Adrenal gland (tissue), 5 donors: ENCODE data around the gene CBL.

ENCODE experiments used
- POLR2A ChIP-seq, 2 donors: fragments of 450-650 bp; IDR thresholded peaks; one replicate each; pipeline ENCODE4 v1.6.1; 2017; ENCODE audit warnings: antibody characterized with exemption in 2 of 2, mild to moderate bottlenecking in 2 of 2, moderate library complexity in 1 of 2
- TF ChIP-seq, protein P1 (sequence below), 6 experiments: fragments of 450-650 bp in 4 of 6; fragments of 200-600 bp in 2 of 6; sonication (generic) in 1 of 6; IDR thresholded peaks; 1 replicate in 5 of 6; 2 replicates in 1 of 6; pipeline versions ENCODE4 v1.5.1 to v1.8.0; 2016 to 2021; ENCODE audit warnings: antibody characterized with exemption in 6 of 6, mild to moderate bottlenecking in 2 of 6, moderate library complexity in 1 of 6
- donor health status: DM: no; HTN: no; CAD: no.

DNA sequence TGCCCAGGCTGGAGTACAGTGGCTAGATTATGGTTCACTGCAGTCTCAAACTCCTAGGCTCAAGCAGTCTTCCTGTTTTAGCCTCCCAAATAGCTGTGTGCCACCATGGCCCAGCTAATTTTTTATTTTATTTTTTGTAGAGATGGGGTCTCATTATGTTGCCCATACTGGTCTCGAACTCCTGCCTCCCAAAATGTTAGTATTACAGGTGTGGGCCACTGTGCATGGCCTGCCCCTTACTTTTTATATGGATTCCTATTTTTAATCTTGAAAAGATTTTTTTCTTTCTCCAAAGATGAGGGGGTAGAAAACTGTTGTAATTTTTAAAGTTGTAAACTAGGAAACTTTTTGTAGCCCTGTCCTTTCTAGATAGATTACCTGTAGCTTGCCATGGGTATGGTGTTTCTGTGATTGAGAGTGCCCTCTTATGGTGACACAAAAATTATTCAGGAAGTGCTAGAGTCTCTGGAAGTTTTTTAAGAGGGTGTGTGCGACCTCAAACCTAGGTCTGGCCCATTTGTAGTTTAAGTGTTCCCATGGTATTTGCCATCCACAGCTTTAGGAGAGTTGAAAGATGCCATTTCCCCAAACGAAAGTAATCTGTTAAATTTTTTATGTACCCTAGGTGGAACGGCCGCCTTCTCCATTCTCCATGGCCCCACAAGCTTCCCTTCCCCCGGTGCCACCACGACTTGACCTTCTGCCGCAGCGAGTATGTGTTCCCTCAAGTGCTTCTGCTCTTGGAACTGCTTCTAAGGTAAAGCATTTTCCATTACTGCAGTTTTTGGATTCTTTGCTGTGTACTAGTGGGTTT, 78.4 kb downstream of the CBL start:
- TF ChIP-seq, protein P1, sequence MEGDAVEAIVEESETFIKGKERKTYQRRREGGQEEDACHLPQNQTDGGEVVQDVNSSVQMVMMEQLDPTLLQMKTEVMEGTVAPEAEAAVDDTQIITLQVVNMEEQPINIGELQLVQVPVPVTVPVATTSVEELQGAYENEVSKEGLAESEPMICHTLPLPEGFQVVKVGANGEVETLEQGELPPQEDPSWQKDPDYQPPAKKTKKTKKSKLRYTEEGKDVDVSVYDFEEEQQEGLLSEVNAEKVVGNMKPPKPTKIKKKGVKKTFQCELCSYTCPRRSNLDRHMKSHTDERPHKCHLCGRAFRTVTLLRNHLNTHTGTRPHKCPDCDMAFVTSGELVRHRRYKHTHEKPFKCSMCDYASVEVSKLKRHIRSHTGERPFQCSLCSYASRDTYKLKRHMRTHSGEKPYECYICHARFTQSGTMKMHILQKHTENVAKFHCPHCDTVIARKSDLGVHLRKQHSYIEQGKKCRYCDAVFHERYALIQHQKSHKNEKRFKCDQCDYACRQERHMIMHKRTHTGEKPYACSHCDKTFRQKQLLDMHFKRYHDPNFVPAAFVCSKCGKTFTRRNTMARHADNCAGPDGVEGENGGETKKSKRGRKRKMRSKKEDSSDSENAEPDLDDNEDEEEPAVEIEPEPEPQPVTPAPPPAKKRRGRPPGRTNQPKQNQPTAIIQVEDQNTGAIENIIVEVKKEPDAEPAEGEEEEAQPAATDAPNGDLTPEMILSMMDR (IDR thresholded peaks at IDR 0.05) = peak; percentile 21 to 51 (median 37)
- TF ChIP-seq POLR2A (IDR thresholded peaks at IDR 0.05) = no peak
